Activated naive CD8-positive, alpha-beta T cell treated with anti-CD3 and anti-CD28 coated beads, Interleukin-2, amount 50 U/mL, for 24 hours (primary cell): Measurements from ENCODE around the gene FOXO1.

Source experiments
- ATAC-seq: fragments of 150-1000 bp; cut with Tn5 transposase; one replicate; pipeline ENCODE4 v1.10.0; 2021
- DNase-seq: peaks from one replicate; pipeline ENCODE4 v3.0.0; 2021
- H3K27ac Mint-ChIP-seq: one replicate; pipeline ENCODE4 v1.8.0; 2021; ENCODE audit warnings: mild to moderate bottlenecking, mixed read lengths
- H3K27me3 Mint-ChIP-seq: one replicate; pipeline ENCODE4 v1.8.0; 2021; ENCODE audit warnings: mixed read lengths
- H3K36me3 Mint-ChIP-seq: one replicate; pipeline ENCODE4 v1.8.0; 2021; ENCODE audit warnings: low read depth, mixed read lengths
- H3K4me1 Mint-ChIP-seq: one replicate; pipeline ENCODE4 v1.8.0; 2021; ENCODE audit warnings: mixed read lengths
- H3K4me3 Mint-ChIP-seq: one replicate; pipeline ENCODE4 v1.8.0; 2021; ENCODE audit warnings: mild to moderate bottlenecking, moderate library complexity, mixed read lengths
- H3K9me3 Mint-ChIP-seq: one replicate; pipeline ENCODE4 v1.8.0; 2021; ENCODE audit warnings: mixed read lengths

Gene FOXO1

GRCh38 chr13:40527914-40528313, 138.5 kb downstream of the FOXO1 start:
- no peak for ATAC-seq
- H3K4me3 Mint-ChIP-seq: no peak overlapping the region
- H3K27ac Mint-ChIP-seq: no peak overlapping the region
- no peak for DNase-seq
- H3K4me1 Mint-ChIP-seq: peaks cover 28% of the 10 kb centered on the region
- H3K36me3 Mint-ChIP-seq: peaks cover 8% of the 10 kb centered on the region
- no peaks in the 10 kb centered on the region for H3K27me3 Mint-ChIP-seq
- peaks cover 25% of the 10 kb centered on the region for H3K9me3 Mint-ChIP-seq

- peaks cover 4% of the 10 kb centered on the region for H3K9me3 Mint-ChIP-seq
- peak overlapping the region; percentile 49 for H3K27ac Mint-ChIP-seq
- peak overlapping the region; percentile 12 for H3K4me3 Mint-ChIP-seq
- no peaks in the 10 kb centered on the region for H3K27me3 Mint-ChIP-seq
- DNase-seq (no peak), ATAC-seq (no peak)
- peaks cover 3% of the 10 kb centered on the region for H3K36me3 Mint-ChIP-seq
- peaks cover 62% of the 10 kb centered on the region for H3K4me1 Mint-ChIP-seq
These were observed 144.2 kb downstream of the FOXO1 start for GRCh38 chr13:40522282-40522681.

GRCh38 chr13:40520916-40521315, 145.5 kb downstream of the FOXO1 start:
- no peak for ATAC-seq
- no peaks in the 10 kb centered on the region for H3K9me3 Mint-ChIP-seq
- no peak overlapping the region for H3K4me3 Mint-ChIP-seq
- peaks cover 74% of the 10 kb centered on the region for H3K4me1 Mint-ChIP-seq
- H3K27ac Mint-ChIP-seq: peak overlapping the region; percentile 61
- peaks cover 3% of the 10 kb centered on the region for H3K36me3 Mint-ChIP-seq
- no peaks in the 10 kb centered on the region for H3K27me3 Mint-ChIP-seq
- no peak for DNase-seq

GRCh38 chr13:40519637-40520036, 146.8 kb downstream of the FOXO1 start:
- no peak overlapping the region for H3K27ac Mint-ChIP-seq
- H3K27me3 Mint-ChIP-seq: no peaks in the 10 kb centered on the region
- H3K9me3 Mint-ChIP-seq: no peaks in the 10 kb centered on the region
- H3K36me3 Mint-ChIP-seq: peaks cover 3% of the 10 kb centered on the region
- no peak for DNase-seq
- H3K4me1 Mint-ChIP-seq: peaks cover 71% of the 10 kb centered on the region
- ATAC-seq: no peak
- no peak overlapping the region for H3K4me3 Mint-ChIP-seq

- Mint-ChIP-seq H3K27ac (peak overlapping the region; percentile 97), H3K9me3 (no peaks in the 10 kb centered on the region), H3K27me3 (no peaks in the 10 kb centered on the region), H3K36me3 (peaks cover 2% of the 10 kb centered on the region), H3K4me3 (peak overlapping the region; percentile 63), H3K4me1 (peaks cover 79% of the 10 kb centered on the region)
- ATAC-seq (peak; percentile 80), DNase-seq (peak; percentile 75)
These were observed 148.0 kb downstream of the FOXO1 start for GRCh38 chr13:40518481-40518882.

GRCh38 chr13:40517486-40518480, 148.7 kb downstream of the FOXO1 start:
- Mint-ChIP-seq H3K4me1 (peaks cover 85% of the 10 kb centered on the region), H3K9me3 (no peaks in the 10 kb centered on the region), H3K36me3 (peaks cover 2% of the 10 kb centered on the region), H3K27ac (peak overlapping the region; percentile 97), H3K4me3 (peak overlapping the region; percentile 63), H3K27me3 (no peaks in the 10 kb centered on the region)
- ATAC-seq (peak; percentile 83), DNase-seq (peak; percentile 32)

- Mint-ChIP-seq H3K27me3 (no peaks in the 10 kb centered on the region), H3K27ac (peak overlapping the region; percentile 1), H3K4me3 (no peak overlapping the region), H3K4me1 (peaks cover 71% of the 10 kb centered on the region), H3K9me3 (no peaks in the 10 kb centered on the region), H3K36me3 (peaks cover 3% of the 10 kb centered on the region)
- ATAC-seq (no peak), DNase-seq (no peak)
These were observed 150.7 kb downstream of the FOXO1 start for GRCh38 chr13:40515702-40516101.

- H3K4me1 Mint-ChIP-seq: peaks cover 62% of the 10 kb centered on the region
- no peak overlapping the region for H3K27ac Mint-ChIP-seq
These were observed 151.6 kb downstream of the FOXO1 start for GRCh38 chr13:40514802-40515201.

GRCh38 chr13:40509876-40510275, 156.6 kb downstream of the FOXO1 start:
- peaks cover 2% of the 10 kb centered on the region for H3K36me3 Mint-ChIP-seq
- H3K27me3 Mint-ChIP-seq: no peaks in the 10 kb centered on the region
- no peak overlapping the region for H3K27ac Mint-ChIP-seq
- DNase-seq: no peak
- no peak for ATAC-seq
- H3K4me3 Mint-ChIP-seq: no peak overlapping the region
- H3K9me3 Mint-ChIP-seq: no peaks in the 10 kb centered on the region
- H3K4me1 Mint-ChIP-seq: peaks cover 64% of the 10 kb centered on the region

More at GRCh38 chr13:40514802-40515201, 151.6 kb downstream of the FOXO1 start:
- DNase-seq: no peak
- Mint-ChIP-seq H3K4me3 (no peak overlapping the region), H3K9me3 (no peaks in the 10 kb centered on the region), H3K36me3 (peaks cover 2% of the 10 kb centered on the region), H3K27me3 (no peaks in the 10 kb centered on the region)
- no peak for ATAC-seq

- peaks cover 2% of the 10 kb centered on the region for H3K36me3 Mint-ChIP-seq
- no peaks in the 10 kb centered on the region for H3K9me3 Mint-ChIP-seq
- H3K4me3 Mint-ChIP-seq: no peak overlapping the region
- H3K27ac Mint-ChIP-seq: peak overlapping the region; percentile 33
- no peaks in the 10 kb centered on the region for H3K27me3 Mint-ChIP-seq
- no peak for ATAC-seq
- H3K4me1 Mint-ChIP-seq: peaks cover 62% of the 10 kb centered on the region
- DNase-seq: no peak
These were observed 157.6 kb downstream of the FOXO1 start for GRCh38 chr13:40508767-40509342.

- Mint-ChIP-seq H3K9me3 (no peaks in the 10 kb centered on the region), H3K27ac (peak overlapping the region; percentile 33), H3K4me3 (no peak overlapping the region), H3K27me3 (no peaks in the 10 kb centered on the region), H3K4me1 (peaks cover 55% of the 10 kb centered on the region), H3K36me3 (peaks cover 2% of the 10 kb centered on the region)
- no peak for DNase-seq
- ATAC-seq: peak; percentile 30
These were observed 158.3 kb downstream of the FOXO1 start for GRCh38 chr13:40508127-40508526.

- DNase-seq: no peak
- no peaks in the 10 kb centered on the region for H3K27me3 Mint-ChIP-seq
- H3K36me3 Mint-ChIP-seq: peaks cover 2% of the 10 kb centered on the region
- H3K4me3 Mint-ChIP-seq: no peak overlapping the region
- H3K27ac Mint-ChIP-seq: peak overlapping the region; percentile 7
- peak; percentile 10 for ATAC-seq
- H3K9me3 Mint-ChIP-seq: no peaks in the 10 kb centered on the region
- peaks cover 45% of the 10 kb centered on the region for H3K4me1 Mint-ChIP-seq
These were observed 159.6 kb downstream of the FOXO1 start for GRCh38 chr13:40506592-40507446.
